NCI-H1105 (cell line): ENCODE data around the gene SLC24A3.
"Not testable (repeated sequence)": the region's sequence is repeated elsewhere in the genome, so short reads cannot be mapped to it uniquely, and the experiment has no call there.

Source experiments
- DNase-seq: peaks from one replicate; lab custom pipeline; 2025; lab: John Stamatoyannopoulos, UW

SLC24A3 gene

GRCh38 chr20:19631410-19631809 lies 419.0 kb downstream of the SLC24A3 start:
- DNase-seq, result no peak

GRCh38 chr20:19633985-19634384 lies 421.5 kb downstream of the SLC24A3 start:
- DNase-seq, result no peak

GRCh38 chr20:19639471-19640045 lies 427.1 kb downstream of the SLC24A3 start:
- DNase-seq, result not testable (repeated sequence)

- no peak for DNase-seq
These were observed 430.4 kb downstream of the SLC24A3 start for GRCh38 chr20:19642860-19643259.

GRCh38 chr20:19644085-19644484 lies 431.6 kb downstream of the SLC24A3 start:
- DNase-seq, result no peak

GRCh38 chr20:19646963-19647362 lies 434.5 kb downstream of the SLC24A3 start:
- DNase-seq, result no peak

GRCh38 chr20:19648024-19648423 lies 435.6 kb downstream of the SLC24A3 start:
- no peak for DNase-seq

- DNase-seq, result no peak
These were observed 436.6 kb downstream of the SLC24A3 start for GRCh38 chr20:19649041-19649440.

GRCh38 chr20:19652591-19653026 lies 440.2 kb downstream of the SLC24A3 start:
- no peak for DNase-seq

GRCh38 chr20:19653327-19653726 lies 440.9 kb downstream of the SLC24A3 start:
- no peak for DNase-seq

GRCh38 chr20:19654921-19655320 lies 442.5 kb downstream of the SLC24A3 start:
- DNase-seq, result no peak

- no peak for DNase-seq
These were observed 445.7 kb downstream of the SLC24A3 start for GRCh38 chr20:19658137-19658536.

- no peak for DNase-seq
These were observed 447.0 kb downstream of the SLC24A3 start for GRCh38 chr20:19659448-19659847.

GRCh38 chr20:19660808-19661378 lies 448.5 kb downstream of the SLC24A3 start:
- no peak for DNase-seq

- peak; percentile 70 for DNase-seq
These were observed 449.5 kb downstream of the SLC24A3 start for GRCh38 chr20:19661717-19662636.

GRCh38 chr20:19662637-19662995 lies 450.2 kb downstream of the SLC24A3 start:
- DNase-seq, result no peak

GRCh38 chr20:19668418-19668817 lies 456.0 kb downstream of the SLC24A3 start:
- DNase-seq, result no peak

GRCh38 chr20:19670829-19671228 lies 458.4 kb downstream of the SLC24A3 start:
- no peak for DNase-seq

- no peak for DNase-seq
These were observed 458.9 kb downstream of the SLC24A3 start for GRCh38 chr20:19671374-19671773.

- peak; percentile 32 for DNase-seq
These were observed 460.1 kb downstream of the SLC24A3 start for GRCh38 chr20:19672498-19672897.

- DNase-seq, result no peak
These were observed 461.1 kb downstream of the SLC24A3 start for GRCh38 chr20:19673575-19673974.

- no peak for DNase-seq
These were observed 463.8 kb downstream of the SLC24A3 start for GRCh38 chr20:19676202-19676601.

GRCh38 chr20:19677336-19677735 lies 464.9 kb downstream of the SLC24A3 start:
- no peak for DNase-seq
